Muscle layer of duodenum (tissue), 2 donors: ENCODE data around the gene TINCR.
"Not testable (repeated sequence)": the region's sequence is repeated elsewhere in the genome, so short reads cannot be mapped to it uniquely, and the experiment has no call there.

Experiments
- H3K27ac ChIP-seq: one replicate; pipeline ENCODE4 v1.7.0; 2013; ENCODE audit warnings: mild to moderate bottlenecking, low read length
- H3K27me3 ChIP-seq: one replicate; pipeline ENCODE4 v1.7.0; 2013; ENCODE audit warnings: low read depth, mild to moderate bottlenecking, control low read depth, low read length
- H3K36me3 ChIP-seq, 2 donors: one replicate each; pipeline ENCODE4 v1.7.0; 2013; ENCODE audit warnings: low read length in 2 of 2, control low read depth in 1 of 2, mild to moderate bottlenecking in 1 of 2; ENCODE audit not compliant: insufficient read depth in 2 of 2, control insufficient read depth in 1 of 2
- H3K4me1 ChIP-seq, 2 donors: one replicate each; pipeline ENCODE4 v1.7.0; 2013; ENCODE audit warnings: low read length in 2 of 2, mild to moderate bottlenecking in 2 of 2, control low read depth in 1 of 2, moderate library complexity in 1 of 2; ENCODE audit not compliant: insufficient read depth in 2 of 2, control insufficient read depth in 1 of 2
- H3K4me3 ChIP-seq, 2 donors: one replicate each; pipeline ENCODE4 v1.7.0; 2013; ENCODE audit warnings: low read length in 2 of 2, low read depth in 1 of 2, mild to moderate bottlenecking in 1 of 2
- H3K9me3 ChIP-seq, 2 donors: one replicate each; pipeline ENCODE4 v1.7.0; 2013; ENCODE audit warnings: low read length in 2 of 2, control low read depth in 1 of 2, mild to moderate bottlenecking in 1 of 2; ENCODE audit not compliant: control insufficient read depth in 1 of 2
- donor health status: healthy.

TINCR gene

DNA sequence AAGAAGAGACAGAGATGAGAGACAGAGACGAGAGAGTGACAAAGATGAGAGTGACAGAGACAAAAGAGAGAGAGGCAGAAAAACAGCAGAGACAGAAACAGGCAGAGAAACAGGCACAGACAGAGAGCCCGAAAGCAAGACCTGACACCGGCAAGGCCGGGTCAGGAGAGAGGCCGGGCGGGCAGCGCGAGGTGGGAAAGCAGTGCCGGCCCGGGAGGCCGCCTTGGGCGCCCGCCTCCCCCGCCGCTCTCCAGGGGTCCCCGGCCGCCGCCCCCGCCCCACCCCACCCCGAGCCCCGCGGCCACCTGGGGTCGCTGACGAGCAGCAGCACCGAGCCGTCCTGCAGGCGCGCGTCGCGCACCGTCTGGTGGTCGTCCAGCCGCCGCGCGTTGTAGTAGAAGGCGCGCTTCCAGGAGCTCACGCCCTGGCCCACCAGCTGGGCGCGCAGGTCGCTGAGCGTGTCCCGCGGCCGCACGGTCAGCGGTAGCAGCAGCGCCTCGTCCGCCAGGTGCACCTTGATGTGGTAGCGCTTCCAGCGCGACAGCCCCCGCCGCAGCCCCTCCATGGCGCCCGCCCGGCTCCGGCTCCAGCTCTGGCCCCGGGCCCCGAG, at the start of gene TINCR:
Gene TINCR, minus strand, starts transcription at position 594 of the 610 bp plus-strand sequence.
- no peak within 1 kb of the TSS for H3K27ac ChIP-seq
- H3K4me1 ChIP-seq: no peaks in the 10 kb centered on the region
- H3K36me3 ChIP-seq: no peaks in the 10 kb centered on the region
- H3K9me3 ChIP-seq: peaks cover 0 to 4% of the 10 kb centered on the region in 2 donors
- no peak within 1 kb of the TSS for H3K4me3 ChIP-seq
- H3K27me3 ChIP-seq: peaks cover 14% of the 10 kb centered on the region

GRCh38 chr19:5617080-5617479, 49.3 kb upstream of the TINCR start:
- peaks cover 14 to 36% of the 10 kb centered on the region in 2 donors for H3K4me1 ChIP-seq

GRCh38 chr19:5615756-5616327, 48.1 kb upstream of the TINCR start:
- H3K36me3 ChIP-seq: peaks cover 56 to 74% of the 10 kb centered on the region in 2 donors
- no peaks in the 10 kb centered on the region for H3K9me3 ChIP-seq
- peaks cover 9 to 24% of the 10 kb centered on the region in 2 donors for H3K4me1 ChIP-seq
- H3K27ac ChIP-seq: no peak overlapping the region
- no peak overlapping the region for H3K4me3 ChIP-seq
- no peaks in the 10 kb centered on the region for H3K27me3 ChIP-seq

More at GRCh38 chr19:5617080-5617479, 49.3 kb upstream of the TINCR start:
- H3K27me3 ChIP-seq: no peaks in the 10 kb centered on the region
- H3K4me3 ChIP-seq: no peak overlapping the region
- H3K36me3 ChIP-seq: peaks cover 54 to 70% of the 10 kb centered on the region in 2 donors
- H3K27ac ChIP-seq: no peak overlapping the region
- H3K9me3 ChIP-seq: no peaks in the 10 kb centered on the region

DNA sequence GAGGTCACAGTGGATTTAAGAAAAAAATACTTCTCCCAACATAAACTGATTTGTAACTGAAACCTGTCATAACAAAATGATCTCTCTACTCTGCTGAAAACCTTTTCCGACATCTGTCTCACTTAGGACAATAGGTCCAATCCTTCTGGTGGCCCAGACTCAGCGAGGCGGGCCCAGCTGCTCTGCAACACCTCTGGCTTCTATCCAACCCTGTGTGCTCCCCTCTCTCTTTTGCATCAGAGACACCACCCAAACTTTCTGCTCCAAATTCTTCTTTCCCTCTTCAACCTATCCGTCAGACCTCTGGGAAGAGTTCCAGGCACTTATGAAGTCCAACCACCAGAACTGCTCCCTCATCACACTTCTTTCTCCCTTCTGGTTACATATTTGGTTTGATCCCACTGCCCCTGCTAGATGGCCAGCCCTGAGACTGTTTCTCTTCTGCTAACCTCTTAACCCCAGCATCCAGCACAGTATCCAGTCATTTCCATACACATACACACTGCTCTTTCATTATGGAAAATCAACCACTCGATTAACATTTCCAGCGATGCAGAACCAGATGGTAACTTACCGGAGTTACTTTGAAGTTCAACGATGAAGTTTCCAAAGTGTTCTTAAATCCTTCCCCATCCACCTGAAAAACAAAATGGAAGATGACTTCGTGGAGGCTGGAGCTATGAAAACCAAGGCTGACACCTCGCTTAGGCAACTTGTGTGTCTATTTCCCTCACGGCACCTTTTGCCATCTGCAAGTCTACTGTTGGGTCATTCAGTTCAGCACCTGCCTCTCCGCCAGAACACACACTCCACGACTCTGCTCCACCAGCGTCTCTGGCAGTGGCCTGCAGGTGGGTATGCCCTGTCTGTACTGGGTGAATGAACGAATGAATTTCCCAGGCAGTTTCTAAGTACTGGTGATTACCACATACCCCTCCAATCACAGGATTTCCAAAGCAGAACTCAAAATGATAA, 45.4 kb upstream of the TINCR start:
- no peaks in the 10 kb centered on the region for H3K4me1 ChIP-seq
- no peak overlapping the region for H3K4me3 ChIP-seq
- no peak overlapping the region for H3K27ac ChIP-seq
- H3K9me3 ChIP-seq: no peaks in the 10 kb centered on the region
- no peaks in the 10 kb centered on the region for H3K27me3 ChIP-seq
- H3K36me3 ChIP-seq: peaks cover 68 to 89% of the 10 kb centered on the region in 2 donors

DNA sequence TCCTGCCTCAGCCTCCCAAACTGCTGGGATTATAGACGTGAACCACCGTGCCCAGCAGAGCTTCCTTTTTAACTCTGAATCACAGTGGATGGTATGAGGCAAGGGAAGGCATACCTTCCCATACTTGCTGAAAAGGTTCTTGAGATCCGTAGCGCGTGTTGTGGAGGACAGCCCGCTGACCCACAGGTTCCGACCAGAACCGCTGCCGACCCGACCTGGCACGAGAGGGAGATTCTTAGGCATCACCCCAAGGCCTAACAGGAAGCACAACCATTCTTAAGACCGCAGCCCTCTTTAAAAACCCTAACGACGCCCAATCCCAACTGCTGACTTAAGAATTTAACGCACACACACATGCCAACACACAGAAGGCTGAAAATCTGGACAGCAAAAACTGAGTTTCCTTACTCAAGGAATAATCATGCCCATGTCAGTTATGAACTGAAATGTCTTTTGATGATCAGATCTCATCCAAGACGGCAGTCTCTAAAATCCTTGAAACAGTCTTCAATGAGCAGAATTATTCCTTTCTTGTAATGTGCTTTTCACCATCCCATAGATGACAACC, 42.2 kb upstream of the TINCR start:
- H3K36me3 ChIP-seq: peaks cover 68 to 92% of the 10 kb centered on the region in 2 donors
- no peak overlapping the region for H3K4me3 ChIP-seq
- no peak overlapping the region for H3K27ac ChIP-seq
- H3K27me3 ChIP-seq: no peaks in the 10 kb centered on the region
- no peaks in the 10 kb centered on the region for H3K4me1 ChIP-seq
- H3K9me3 ChIP-seq: no peaks in the 10 kb centered on the region

DNA sequence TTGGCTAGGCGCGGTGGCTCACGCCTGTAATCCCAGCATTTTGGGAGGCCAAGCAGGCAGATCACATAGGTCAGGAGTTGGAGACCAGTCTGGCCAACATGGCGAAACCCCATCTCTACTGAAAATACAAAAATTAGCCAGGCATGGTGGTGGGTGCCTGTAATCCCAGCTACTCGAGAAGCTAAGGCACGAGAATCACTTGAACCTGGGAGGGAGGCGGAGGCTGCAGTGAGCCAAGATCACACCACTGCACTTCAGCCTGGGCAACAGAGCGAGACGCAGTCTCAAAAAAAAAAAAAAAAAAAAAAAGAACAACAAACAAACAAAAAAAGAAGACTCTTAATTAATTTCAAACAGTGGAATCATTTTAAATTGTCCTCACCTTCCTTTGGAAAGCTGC, 41.0 kb upstream of the TINCR start:
- H3K4me1 ChIP-seq, H3K4me3 ChIP-seq, H3K27me3 ChIP-seq, H3K9me3 ChIP-seq, H3K27ac ChIP-seq: not testable (repeated sequence)
- H3K36me3 ChIP-seq: peaks cover 71 to 92% of the 10 kb centered on the region in 2 donors

GRCh38 chr19:5608291-5608690, 40.5 kb upstream of the TINCR start:
- H3K27ac ChIP-seq: no peak overlapping the region
- peaks cover 71 to 92% of the 10 kb centered on the region in 2 donors for H3K36me3 ChIP-seq
- H3K9me3 ChIP-seq: no peaks in the 10 kb centered on the region
- no peaks in the 10 kb centered on the region for H3K27me3 ChIP-seq
- H3K4me3 ChIP-seq: no peak overlapping the region
- no peaks in the 10 kb centered on the region for H3K4me1 ChIP-seq

GRCh38 chr19:5607318-5608275, 39.8 kb upstream of the TINCR start:
- H3K27ac ChIP-seq: no peak overlapping the region
- H3K36me3 ChIP-seq: peaks cover 65 to 88% of the 10 kb centered on the region in 2 donors
- H3K9me3 ChIP-seq: no peaks in the 10 kb centered on the region
- no peaks in the 10 kb centered on the region for H3K27me3 ChIP-seq
- no peaks in the 10 kb centered on the region for H3K4me1 ChIP-seq
- no peak overlapping the region for H3K4me3 ChIP-seq

GRCh38 chr19:5605362-5605761, 37.6 kb upstream of the TINCR start:
- no peaks in the 10 kb centered on the region for H3K27me3 ChIP-seq
- no peaks in the 10 kb centered on the region for H3K4me1 ChIP-seq
- no peak overlapping the region for H3K4me3 ChIP-seq
- H3K9me3 ChIP-seq: no peaks in the 10 kb centered on the region
- no peak overlapping the region for H3K27ac ChIP-seq
- peaks cover 62 to 84% of the 10 kb centered on the region in 2 donors for H3K36me3 ChIP-seq

DNA sequence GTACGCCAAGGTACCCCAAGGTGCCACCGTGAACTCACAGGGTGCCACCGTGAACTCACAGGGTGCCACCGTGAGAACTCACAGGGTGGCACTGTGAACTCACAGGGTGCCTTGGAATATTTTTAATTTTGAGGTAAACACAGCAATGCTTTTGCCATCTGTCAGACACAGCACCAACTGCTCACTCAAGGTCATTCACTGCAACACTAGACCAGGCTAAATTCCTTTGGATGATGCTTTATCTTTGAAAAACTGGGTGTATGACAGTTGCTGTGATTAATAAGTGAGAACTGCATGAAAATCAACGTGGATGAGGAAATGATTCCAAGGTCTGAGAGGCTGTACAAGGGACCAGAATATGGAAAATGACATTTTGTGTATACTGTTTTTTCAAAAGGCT, 35.9 kb upstream of the TINCR start:
- Histone ChIP-seq H3K4me1 (no peaks in the 10 kb centered on the region), H3K27ac (no peak overlapping the region), H3K36me3 (peaks cover 69 to 84% of the 10 kb centered on the region in 2 donors), H3K9me3 (no peaks in the 10 kb centered on the region), H3K4me3 (no peak overlapping the region), H3K27me3 (no peaks in the 10 kb centered on the region)
